GM13976 (cell line): ENCODE data around the gene FTL.

Source experiments
- DNase-seq: peaks from one replicate; pipeline ENCODE4 v3.0.0; 2012; ENCODE audit warnings: low spot score
- in situ Hi-C: fragments of 300-500 bp; cut with MboI; formaldehyde crosslinking; loops from one replicate; pipeline ENCODE4 v1.12.0; 2022; ENCODE audit warnings: low sequenced_read_pairs, mixed read lengths, inconsistent platforms; ENCODE audit not compliant: unreplicated experiment
- TF ChIP-seq, protein P1 (sequence below): IDR thresholded peaks from 2 replicates; pipeline ENCODE4 v1.5.1; 2012; ENCODE audit warnings: borderline replicate concordance, mild to moderate bottlenecking; ENCODE audit not compliant: insufficient read depth; ENCODE audit errors: extremely low read depth, missing control alignments, control extremely low read depth

Gene FTL

DNA sequence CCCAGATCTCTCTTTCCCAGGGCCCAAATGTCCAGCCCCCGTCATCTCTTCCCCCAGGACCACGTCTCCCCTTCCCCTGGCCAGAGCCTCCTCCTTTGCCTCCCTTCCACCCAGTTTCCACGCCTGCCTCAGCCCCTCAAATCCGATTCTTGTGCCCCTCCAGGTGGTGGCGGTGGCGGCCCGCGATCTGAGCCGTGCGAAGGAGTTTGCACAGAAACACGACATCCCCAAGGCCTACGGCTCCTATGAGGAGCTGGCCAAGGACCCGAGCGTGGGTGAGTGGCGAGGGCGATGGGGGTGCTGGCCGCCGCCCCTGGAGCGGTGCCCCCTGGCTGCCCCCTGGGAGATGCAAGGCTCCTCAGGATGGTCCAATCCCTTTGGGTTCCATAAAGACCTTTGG is 30.3 kb upstream of the FTL start:
- no peak for DNase-seq
- in situ Hi-C loops: no loop called here
- TF ChIP-seq, protein P1, sequence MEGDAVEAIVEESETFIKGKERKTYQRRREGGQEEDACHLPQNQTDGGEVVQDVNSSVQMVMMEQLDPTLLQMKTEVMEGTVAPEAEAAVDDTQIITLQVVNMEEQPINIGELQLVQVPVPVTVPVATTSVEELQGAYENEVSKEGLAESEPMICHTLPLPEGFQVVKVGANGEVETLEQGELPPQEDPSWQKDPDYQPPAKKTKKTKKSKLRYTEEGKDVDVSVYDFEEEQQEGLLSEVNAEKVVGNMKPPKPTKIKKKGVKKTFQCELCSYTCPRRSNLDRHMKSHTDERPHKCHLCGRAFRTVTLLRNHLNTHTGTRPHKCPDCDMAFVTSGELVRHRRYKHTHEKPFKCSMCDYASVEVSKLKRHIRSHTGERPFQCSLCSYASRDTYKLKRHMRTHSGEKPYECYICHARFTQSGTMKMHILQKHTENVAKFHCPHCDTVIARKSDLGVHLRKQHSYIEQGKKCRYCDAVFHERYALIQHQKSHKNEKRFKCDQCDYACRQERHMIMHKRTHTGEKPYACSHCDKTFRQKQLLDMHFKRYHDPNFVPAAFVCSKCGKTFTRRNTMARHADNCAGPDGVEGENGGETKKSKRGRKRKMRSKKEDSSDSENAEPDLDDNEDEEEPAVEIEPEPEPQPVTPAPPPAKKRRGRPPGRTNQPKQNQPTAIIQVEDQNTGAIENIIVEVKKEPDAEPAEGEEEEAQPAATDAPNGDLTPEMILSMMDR: no peak

GRCh38 chr19:48935864-48936263 is 29.2 kb upstream of the FTL start:
- no peak for DNase-seq
- in situ Hi-C loops: no loop called here
- TF ChIP-seq, protein P1: no peak

GRCh38 chr19:48938256-48938655 is 26.9 kb upstream of the FTL start:
- in situ Hi-C loops: no loop called here
- TF ChIP-seq, protein P1: no peak
- no peak for DNase-seq

DNA sequence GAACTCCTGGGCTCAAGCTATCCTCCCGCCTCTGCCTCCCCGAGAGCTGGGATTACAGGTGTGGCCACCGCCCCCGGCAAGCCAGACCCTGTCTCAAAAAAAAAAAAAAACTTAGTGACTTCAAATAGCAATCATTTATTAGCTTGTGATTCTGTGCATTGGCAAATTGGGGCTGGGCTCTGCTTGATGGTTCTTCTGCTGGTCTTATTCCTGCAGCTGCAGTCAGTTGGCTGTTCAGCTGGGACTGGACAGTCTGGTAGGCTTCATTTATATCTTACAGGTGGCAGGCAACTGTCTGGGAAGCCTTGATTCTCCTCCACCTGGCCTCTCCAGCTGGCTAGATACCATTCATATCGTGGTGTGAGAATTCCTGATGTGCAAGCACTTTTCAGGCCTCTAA is 24.2 kb upstream of the FTL start:
- TF ChIP-seq, protein P1: no peak
- DNase-seq: no peak
- in situ Hi-C loops: no loop called here

- in situ Hi-C loops: no loop called here
- DNase-seq: no peak
- TF ChIP-seq, protein P1: no peak
Measured at GRCh38 chr19:48943081-48943480, 22.0 kb upstream of the FTL start.

- in situ Hi-C loops: no loop called here
Measured at GRCh38 chr19:48945415-48945814, 19.7 kb upstream of the FTL start.

More at GRCh38 chr19:48945415-48945814, 19.7 kb upstream of the FTL start:
- TF ChIP-seq, protein P1: no peak
- no peak for DNase-seq
